Type B pancreatic cell (in vitro differentiated cells): Measurements from ENCODE around the gene IGSF3. TPM values are rescaled to one million over a fixed set of nuclear protein-coding genes. Genes with fewer than 3 reads are reported as not detected.
A peak's percentile ranks its signal among the peaks of the same experiment; 100 is the strongest.
"Not testable (repeated sequence)": the region's sequence is repeated elsewhere in the genome, so short reads cannot be mapped to it uniquely, and the experiment has no call there.

Source experiments
- DNase-seq: peaks from one replicate; pipeline ENCODE4 v3.0.0; 2021; ENCODE audit warnings: mixed read lengths; ENCODE audit not compliant: unreplicated experiment; ENCODE audit errors: extremely low spot score
- H3K27ac Mint-ChIP-seq: 2 replicates; pipeline ENCODE4 v1.8.0; 2021; ENCODE audit warnings: mild to moderate bottlenecking, mixed read lengths
- H3K27me3 Mint-ChIP-seq: 2 replicates; pipeline ENCODE4 v1.8.0; 2021; ENCODE audit warnings: mixed read lengths
- H3K36me3 Mint-ChIP-seq: 2 replicates; pipeline ENCODE4 v1.8.0; 2021; ENCODE audit warnings: mixed read lengths
- H3K4me1 Mint-ChIP-seq: one replicate; pipeline ENCODE4 v1.8.0; 2021; ENCODE audit warnings: mixed read lengths; ENCODE audit not compliant: unreplicated experiment
- H3K4me3 Mint-ChIP-seq: 2 replicates; pipeline ENCODE4 v1.8.0; 2021; ENCODE audit warnings: mild to moderate bottlenecking, mixed read lengths
- H3K9me3 Mint-ChIP-seq: 2 replicates; pipeline ENCODE4 v1.8.0; 2021; ENCODE audit warnings: mixed read lengths
- total RNA-seq: library from RNA; stranded (reverse); gene quantifications from 2 replicates; pipeline ENCODE4 v1.2.1, GENCODE V29; 2021; ENCODE audit warnings: low replicate concordance
- TF ChIP-seq, protein P1 (sequence below): fragments of 200-600 bp; sonication (generic); conservative IDR thresholded peaks from 2 replicates; pipeline ENCODE4 v1.5.0; 2021; ENCODE audit warnings: antibody characterized with exemption, mild to moderate bottlenecking

Gene IGSF3
- total RNA-seq, 1 donor from 2014 or later, result 42.9 TPM

GRCh38 chr1:116661633-116662032 is 5.9 kb downstream of the IGSF3 start:
- H3K27me3 Mint-ChIP-seq, result peaks cover 4% of the 10 kb centered on the region
- TF ChIP-seq, protein P1, sequence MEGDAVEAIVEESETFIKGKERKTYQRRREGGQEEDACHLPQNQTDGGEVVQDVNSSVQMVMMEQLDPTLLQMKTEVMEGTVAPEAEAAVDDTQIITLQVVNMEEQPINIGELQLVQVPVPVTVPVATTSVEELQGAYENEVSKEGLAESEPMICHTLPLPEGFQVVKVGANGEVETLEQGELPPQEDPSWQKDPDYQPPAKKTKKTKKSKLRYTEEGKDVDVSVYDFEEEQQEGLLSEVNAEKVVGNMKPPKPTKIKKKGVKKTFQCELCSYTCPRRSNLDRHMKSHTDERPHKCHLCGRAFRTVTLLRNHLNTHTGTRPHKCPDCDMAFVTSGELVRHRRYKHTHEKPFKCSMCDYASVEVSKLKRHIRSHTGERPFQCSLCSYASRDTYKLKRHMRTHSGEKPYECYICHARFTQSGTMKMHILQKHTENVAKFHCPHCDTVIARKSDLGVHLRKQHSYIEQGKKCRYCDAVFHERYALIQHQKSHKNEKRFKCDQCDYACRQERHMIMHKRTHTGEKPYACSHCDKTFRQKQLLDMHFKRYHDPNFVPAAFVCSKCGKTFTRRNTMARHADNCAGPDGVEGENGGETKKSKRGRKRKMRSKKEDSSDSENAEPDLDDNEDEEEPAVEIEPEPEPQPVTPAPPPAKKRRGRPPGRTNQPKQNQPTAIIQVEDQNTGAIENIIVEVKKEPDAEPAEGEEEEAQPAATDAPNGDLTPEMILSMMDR, result no peak

DNA sequence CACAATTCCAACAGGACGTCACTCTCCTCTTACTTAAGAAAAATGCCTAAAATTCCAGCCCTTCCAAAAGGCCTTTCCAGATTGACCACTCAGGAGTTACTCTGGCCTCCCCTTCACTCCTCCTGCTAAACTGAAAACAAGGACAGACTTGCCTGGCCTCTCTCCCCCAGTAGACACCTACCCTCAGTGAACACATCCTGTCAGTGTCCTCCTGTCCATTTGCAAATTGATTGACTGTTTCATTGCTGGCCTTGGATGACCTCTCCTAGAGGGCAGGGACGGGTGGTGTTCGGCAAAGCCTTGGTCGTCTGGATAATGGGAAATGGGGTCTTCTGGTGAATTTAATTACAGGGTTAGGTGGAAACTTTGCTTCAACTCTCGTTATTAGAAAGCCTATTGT is 8.9 kb downstream of the IGSF3 start:
- peaks cover 24% of the 10 kb centered on the region for H3K4me1 Mint-ChIP-seq
- H3K27me3 Mint-ChIP-seq, DNase-seq, H3K9me3 Mint-ChIP-seq: not testable (repeated sequence)
- H3K27ac Mint-ChIP-seq, result peak overlapping the region; percentile 58
- peak overlapping the region; percentile 9 for H3K4me3 Mint-ChIP-seq
- H3K36me3 Mint-ChIP-seq, result peaks cover 21% of the 10 kb centered on the region

More at GRCh38 chr1:116661633-116662032, 5.9 kb downstream of the IGSF3 start:
- peaks cover 45% of the 10 kb centered on the region for H3K4me1 Mint-ChIP-seq
- no peak for DNase-seq
- H3K27ac Mint-ChIP-seq, result no peak overlapping the region
- H3K9me3 Mint-ChIP-seq, result no peaks in the 10 kb centered on the region
- peaks cover 27% of the 10 kb centered on the region for H3K36me3 Mint-ChIP-seq
- H3K4me3 Mint-ChIP-seq, result no peak overlapping the region

DNA sequence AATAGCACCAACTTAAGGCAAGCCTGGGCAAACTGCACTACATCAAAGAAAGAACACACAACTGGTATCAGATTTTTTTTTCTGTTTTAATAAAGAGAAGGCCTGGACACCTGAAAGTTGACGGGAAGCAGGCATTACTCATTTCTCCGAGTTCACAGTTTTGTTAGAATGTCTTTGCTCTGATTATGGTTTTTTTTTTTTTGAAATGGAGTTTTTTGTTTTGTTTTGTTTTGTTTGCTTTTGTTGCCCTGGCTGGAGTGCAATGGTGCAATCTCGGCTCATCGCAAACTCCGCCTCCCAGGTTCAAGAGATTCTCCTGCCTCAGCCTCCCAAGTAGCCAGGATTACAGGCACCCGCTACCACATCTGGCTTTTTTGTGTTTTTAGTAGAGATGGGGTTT is 9.7 kb downstream of the IGSF3 start:
- DNase-seq, H3K27ac Mint-ChIP-seq, H3K4me3 Mint-ChIP-seq, H3K27me3 Mint-ChIP-seq, H3K9me3 Mint-ChIP-seq: not testable (repeated sequence)
- peaks cover 26% of the 10 kb centered on the region for H3K4me1 Mint-ChIP-seq
- peaks cover 22% of the 10 kb centered on the region for H3K36me3 Mint-ChIP-seq

DNA sequence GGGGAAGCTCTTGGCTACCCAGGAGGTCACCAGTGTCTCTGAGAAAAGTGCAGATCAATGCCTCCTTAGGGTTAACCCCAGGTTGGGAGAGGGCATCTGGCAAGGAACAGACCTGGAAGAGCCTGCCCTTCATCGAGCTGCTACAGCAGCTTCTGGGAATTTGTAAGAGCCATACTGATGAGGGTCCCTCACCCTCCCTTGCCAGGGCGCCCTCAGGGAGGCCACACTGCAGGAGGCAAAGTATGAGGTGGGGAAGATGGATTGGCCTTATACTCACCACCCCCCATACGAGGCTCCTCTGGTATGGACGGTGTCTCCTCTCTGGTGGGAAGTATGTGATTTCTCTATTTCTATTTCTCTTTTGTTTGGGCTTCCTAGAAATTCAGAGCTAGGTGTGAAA is 13.2 kb downstream of the IGSF3 start:
- TF ChIP-seq, protein P1, result no peak
- H3K27ac Mint-ChIP-seq, result no peak overlapping the region
- no peaks in the 10 kb centered on the region for H3K27me3 Mint-ChIP-seq
- no peaks in the 10 kb centered on the region for H3K9me3 Mint-ChIP-seq
- H3K4me3 Mint-ChIP-seq, result no peak overlapping the region
- no peak for DNase-seq
- H3K4me1 Mint-ChIP-seq, result peaks cover 32% of the 10 kb centered on the region
- H3K36me3 Mint-ChIP-seq, result peaks cover 19% of the 10 kb centered on the region

DNA sequence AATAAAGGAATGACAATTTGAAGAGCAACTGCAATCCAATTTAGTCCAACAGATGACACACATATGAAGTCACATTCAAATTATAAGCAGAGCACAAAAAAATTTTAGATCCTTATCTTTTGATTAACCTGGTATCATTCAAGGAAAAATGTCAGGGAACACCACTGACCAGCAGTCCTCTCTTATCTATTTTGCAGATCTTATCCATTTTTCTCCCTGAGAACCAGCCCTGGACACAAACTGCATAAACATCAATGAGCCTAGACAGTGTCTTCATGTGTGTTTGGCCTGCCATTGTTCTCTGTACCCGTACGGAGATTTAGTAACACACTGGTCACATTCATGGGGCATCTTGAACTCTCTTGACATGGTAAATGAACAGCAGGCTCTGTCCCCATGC is 14.9 kb downstream of the IGSF3 start:
- H3K27ac Mint-ChIP-seq, H3K9me3 Mint-ChIP-seq, H3K4me3 Mint-ChIP-seq, DNase-seq, H3K27me3 Mint-ChIP-seq: not testable (repeated sequence)
- peaks cover 39% of the 10 kb centered on the region for H3K4me1 Mint-ChIP-seq
- peaks cover 11% of the 10 kb centered on the region for H3K36me3 Mint-ChIP-seq

DNA sequence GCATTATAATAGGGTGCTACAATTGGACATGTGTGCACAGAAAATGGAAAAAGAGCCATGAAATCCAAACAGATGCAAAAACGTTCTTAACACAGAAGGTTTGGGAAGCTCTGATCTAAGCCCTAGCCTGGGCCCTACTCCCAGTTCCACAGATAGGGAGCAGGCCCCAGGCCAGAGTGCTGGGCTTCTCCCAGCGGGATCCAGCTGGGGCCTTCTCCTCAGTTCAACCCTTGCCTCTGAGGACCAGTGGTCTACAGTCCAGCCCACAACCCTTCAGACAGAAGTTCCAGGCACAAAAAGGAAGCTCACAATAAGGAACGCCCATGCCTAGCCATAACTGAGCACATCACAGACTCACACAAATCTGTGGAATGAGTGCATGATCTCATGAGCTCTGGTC is 16.8 kb downstream of the IGSF3 start:
- not testable (repeated sequence) for H3K27me3 Mint-ChIP-seq, H3K9me3 Mint-ChIP-seq, DNase-seq, H3K4me3 Mint-ChIP-seq, H3K27ac Mint-ChIP-seq
- peaks cover 58% of the 10 kb centered on the region for H3K4me1 Mint-ChIP-seq
- peaks cover 11% of the 10 kb centered on the region for H3K36me3 Mint-ChIP-seq

DNA sequence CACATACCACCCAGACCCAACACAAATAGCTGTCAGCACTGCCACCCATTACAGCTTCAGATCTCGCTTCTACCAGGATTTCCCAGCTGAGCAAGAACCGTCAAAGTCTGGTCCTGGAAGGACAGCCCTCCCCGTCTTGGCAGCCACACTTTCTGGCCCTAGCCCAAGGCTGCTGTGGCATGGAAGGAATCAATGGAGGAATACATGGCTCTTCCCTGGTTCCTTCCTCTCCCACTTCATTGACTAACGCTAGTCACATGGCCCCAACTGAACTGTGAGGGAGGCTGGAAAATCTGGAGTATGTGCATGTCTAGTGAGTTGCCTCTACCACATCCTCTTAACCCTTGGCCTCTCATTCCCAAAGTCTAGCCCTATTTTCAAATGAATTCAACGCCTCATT is 18.5 kb downstream of the IGSF3 start:
- not testable (repeated sequence) for H3K4me3 Mint-ChIP-seq, DNase-seq, H3K9me3 Mint-ChIP-seq, H3K27me3 Mint-ChIP-seq
- H3K36me3 Mint-ChIP-seq, result peaks cover 15% of the 10 kb centered on the region
- H3K4me1 Mint-ChIP-seq, result peaks cover 62% of the 10 kb centered on the region
- H3K27ac Mint-ChIP-seq, result peak overlapping the region; percentile 14

- H3K4me3 Mint-ChIP-seq, result peak overlapping the region; percentile 34
- peaks cover 61% of the 10 kb centered on the region for H3K4me1 Mint-ChIP-seq
- DNase-seq, H3K27me3 Mint-ChIP-seq, H3K9me3 Mint-ChIP-seq, H3K36me3 Mint-ChIP-seq: not testable (repeated sequence)
- H3K27ac Mint-ChIP-seq, result peak overlapping the region; percentile 53
Observed at GRCh38 chr1:116648325-116648724, 19.2 kb downstream of the IGSF3 start.

DNA sequence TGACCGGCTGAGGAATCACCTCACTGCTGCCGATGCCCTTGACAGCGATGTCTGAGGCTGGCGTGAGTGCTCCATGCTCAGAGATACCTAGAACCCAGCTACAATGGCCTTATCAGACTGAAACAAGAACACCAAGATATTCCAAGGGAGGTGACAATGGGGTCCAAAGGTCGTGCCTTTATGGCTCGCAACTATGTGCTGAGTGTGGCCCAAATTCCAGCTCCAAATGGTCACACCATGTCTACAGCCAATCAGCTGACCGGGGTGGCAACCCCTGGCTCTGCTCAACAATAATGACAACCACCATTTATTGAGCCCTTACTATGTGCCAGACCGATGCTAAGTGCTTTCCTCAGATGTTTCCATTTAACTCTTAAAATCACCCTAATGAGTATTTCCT is 20.3 kb downstream of the IGSF3 start:
- H3K4me3 Mint-ChIP-seq, result peak overlapping the region; percentile 35
- not testable (repeated sequence) for H3K27me3 Mint-ChIP-seq, H3K9me3 Mint-ChIP-seq, DNase-seq, H3K36me3 Mint-ChIP-seq
- H3K27ac Mint-ChIP-seq, result peak overlapping the region; percentile 95
- H3K4me1 Mint-ChIP-seq, result peaks cover 62% of the 10 kb centered on the region

GRCh38 chr1:116646673-116647170 is 20.8 kb downstream of the IGSF3 start:
- Mint-ChIP-seq H3K27ac (peak overlapping the region; percentile 95), H3K4me1 (peaks cover 64% of the 10 kb centered on the region), H3K4me3 (peak overlapping the region; percentile 35)
- H3K27me3 Mint-ChIP-seq, H3K36me3 Mint-ChIP-seq, H3K9me3 Mint-ChIP-seq, DNase-seq: not testable (repeated sequence)

GRCh38 chr1:116645802-116646672 is 21.5 kb downstream of the IGSF3 start:
- Mint-ChIP-seq H3K4me1 (peaks cover 64% of the 10 kb centered on the region), H3K4me3 (peak overlapping the region; percentile 35), H3K27ac (peak overlapping the region; percentile 95)
- H3K36me3 Mint-ChIP-seq, H3K9me3 Mint-ChIP-seq, H3K27me3 Mint-ChIP-seq, DNase-seq: not testable (repeated sequence)

GRCh38 chr1:116644993-116645392 is 22.5 kb downstream of the IGSF3 start:
- H3K27me3 Mint-ChIP-seq, H3K4me3 Mint-ChIP-seq, DNase-seq, H3K36me3 Mint-ChIP-seq, H3K27ac Mint-ChIP-seq, H3K9me3 Mint-ChIP-seq: not testable (repeated sequence)
- H3K4me1 Mint-ChIP-seq, result peaks cover 64% of the 10 kb centered on the region
